Glomerular visceral epithelial cell (primary cell): ENCODE measurements around the gene OLIG2.

Source experiments
- DNase-seq: peaks from one replicate; pipeline ENCODE4 v3.0.0-alpha.2; 2016; ENCODE audit errors: extremely low spot score

Gene OLIG2

GRCh38 chr21:33032434-33033047 is 6.8 kb downstream of the OLIG2 start:
- DNase-seq, result no peak

GRCh38 chr21:33033094-33033951 is 7.6 kb downstream of the OLIG2 start:
- no peak for DNase-seq

- DNase-seq, result no peak
Observed at GRCh38 chr21:33033961-33034413, 8.3 kb downstream of the OLIG2 start.

- DNase-seq, result no peak
Observed at GRCh38 chr21:33035147-33035546, 9.4 kb downstream of the OLIG2 start.

- peak; percentile 16 for DNase-seq
Observed at GRCh38 chr21:33036430-33037162, 10.9 kb downstream of the OLIG2 start.

- DNase-seq, result no peak
Observed at GRCh38 chr21:33037501-33037900, 11.8 kb downstream of the OLIG2 start.

- DNase-seq, result no peak
Observed at GRCh38 chr21:33039536-33039935, 13.8 kb downstream of the OLIG2 start.

- DNase-seq, result no peak
Observed at GRCh38 chr21:33040215-33040614, 14.5 kb downstream of the OLIG2 start.

GRCh38 chr21:33041981-33042380 is 16.2 kb downstream of the OLIG2 start:
- no peak for DNase-seq

- peak; percentile 77 for DNase-seq
Observed at GRCh38 chr21:33042812-33043211, 17.1 kb downstream of the OLIG2 start.

GRCh38 chr21:33046455-33046854 is 20.7 kb downstream of the OLIG2 start:
- no peak for DNase-seq

- DNase-seq, result no peak
Observed at GRCh38 chr21:33047231-33047630, 21.5 kb downstream of the OLIG2 start.

GRCh38 chr21:33051925-33052324 is 26.2 kb downstream of the OLIG2 start:
- no peak for DNase-seq

GRCh38 chr21:33053951-33054350 is 28.2 kb downstream of the OLIG2 start:
- DNase-seq, result no peak

GRCh38 chr21:33055991-33056390 is 30.3 kb downstream of the OLIG2 start:
- DNase-seq, result no peak

GRCh38 chr21:33057385-33057940 is 31.7 kb downstream of the OLIG2 start:
- DNase-seq, result no peak

GRCh38 chr21:33058527-33058926 is 32.8 kb downstream of the OLIG2 start:
- DNase-seq, result no peak

GRCh38 chr21:33058957-33059356 is 33.2 kb downstream of the OLIG2 start:
- DNase-seq, result no peak

- DNase-seq, result no peak
Observed at GRCh38 chr21:33059380-33059841, 33.7 kb downstream of the OLIG2 start.

- DNase-seq, result no peak
Observed at GRCh38 chr21:33061233-33061632, 35.5 kb downstream of the OLIG2 start.

- DNase-seq, result no peak
Observed at GRCh38 chr21:33063375-33063883, 37.7 kb downstream of the OLIG2 start.
